Measurements from ENCODE around the gene RFNG. TPM values are rescaled to one million over a fixed set of nuclear protein-coding genes. Genes with fewer than 3 reads are reported as not detected.

The RFNG gene
- total and polyA plus RNA-seq, 2 of the 13 experiments (the other 11 are each of a cell fraction or from before 2014, with no cell fraction given), result 61.4 to 64.0 TPM

DNA sequence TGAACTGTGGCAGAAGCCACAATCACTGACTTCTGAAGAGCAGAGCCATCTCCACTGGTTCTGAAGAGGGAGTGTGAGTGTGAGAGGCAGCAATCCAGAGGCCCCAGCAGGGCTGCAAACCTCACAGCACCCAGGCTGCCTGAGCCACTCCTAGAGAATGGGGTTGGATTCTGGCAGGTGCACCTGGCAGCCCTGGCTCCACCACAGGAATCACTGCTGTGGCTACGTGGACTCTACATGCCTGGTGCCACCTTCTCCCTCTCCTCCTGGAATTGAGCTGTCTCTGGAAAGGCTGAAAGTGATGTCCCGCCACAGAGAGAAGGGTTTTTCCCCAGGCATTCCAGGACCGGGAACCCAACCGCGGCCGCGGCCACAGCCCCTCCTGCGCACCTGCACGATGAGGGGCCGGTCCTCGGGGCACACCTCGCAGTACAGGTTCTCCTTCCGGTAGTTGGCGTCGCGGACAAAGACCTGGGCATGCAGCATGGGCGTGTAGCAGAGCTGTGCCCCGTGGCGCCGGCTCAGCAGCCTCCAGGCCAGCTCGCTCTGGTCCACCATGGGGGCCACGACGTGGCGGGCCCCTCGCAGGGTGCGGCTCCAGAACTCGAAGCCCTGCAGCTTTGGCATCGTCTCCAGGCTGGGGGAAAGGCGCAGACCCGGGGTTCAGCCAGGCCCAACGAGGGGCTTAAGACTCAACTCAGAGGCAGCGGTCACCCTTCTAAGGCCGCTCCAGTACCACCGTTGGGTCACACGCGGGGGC lies 13.0 kb upstream of the RFNG start (continued):
- TF ChIP-seq ZSCAN9 (CRISPR knock-in tag; IDR thresholded peaks at IDR 0.05; ENCODE audit: borderline replicate concordance) (no peak), HMG20A (CRISPR knock-in tag; IDR thresholded peaks at IDR 0.05; ENCODE audit: borderline replicate concordance) (no peak), SRSF1 (optimal IDR thresholded peaks at IDR 0.05; ENCODE audit: low read depth, low read length) (no peak), ZNF761 (CRISPR knock-in tag; conservative IDR thresholded peaks at IDR 0.05) (0 out of 2 replicates have a peak, but pooled peaks have one; percentile 64), TGIF2 (CRISPR knock-in tag; IDR thresholded peaks at IDR 0.05) (no peak), HNRNPL (IDR thresholded peaks at IDR 0.05; ENCODE audit: low read depth, low read length) (peak; percentile 65; the same call in 1 of the 2 replicates), ZNF142 (CRISPR knock-in tag; IDR thresholded peaks at IDR 0.05) (no peak; the same call in 1 of the 2 replicates), ZMAT3 (CRISPR knock-in tag; conservative IDR thresholded peaks at IDR 0.05) (peak; percentile 91; the same call in 1 of the 2 replicates), HNF1A (IDR thresholded peaks at IDR 0.05; ENCODE audit: low read depth) (no peak), HNF1A (CRISPR knock-in tag; IDR thresholded peaks at IDR 0.05; ENCODE audit: borderline replicate concordance) (no peak), CHCHD3 (CRISPR knock-in tag; IDR thresholded peaks at IDR 0.05) (0 out of 2 replicates have a peak, but pooled peaks have one; percentile 85), ZNF274 (CRISPR knock-in tag; IDR thresholded peaks at IDR 0.05) (no peak), CENPT (CRISPR knock-in tag; IDR thresholded peaks at IDR 0.05; ENCODE audit: low read depth) (no peak), RBFOX2 (IDR thresholded peaks at IDR 0.05; ENCODE audit: low read depth, low read length) (peak; percentile 77), ZNF503 (CRISPR knock-in tag; IDR thresholded peaks at IDR 0.05) (no peak)
- TF ChIP-seq, protein P1, sequence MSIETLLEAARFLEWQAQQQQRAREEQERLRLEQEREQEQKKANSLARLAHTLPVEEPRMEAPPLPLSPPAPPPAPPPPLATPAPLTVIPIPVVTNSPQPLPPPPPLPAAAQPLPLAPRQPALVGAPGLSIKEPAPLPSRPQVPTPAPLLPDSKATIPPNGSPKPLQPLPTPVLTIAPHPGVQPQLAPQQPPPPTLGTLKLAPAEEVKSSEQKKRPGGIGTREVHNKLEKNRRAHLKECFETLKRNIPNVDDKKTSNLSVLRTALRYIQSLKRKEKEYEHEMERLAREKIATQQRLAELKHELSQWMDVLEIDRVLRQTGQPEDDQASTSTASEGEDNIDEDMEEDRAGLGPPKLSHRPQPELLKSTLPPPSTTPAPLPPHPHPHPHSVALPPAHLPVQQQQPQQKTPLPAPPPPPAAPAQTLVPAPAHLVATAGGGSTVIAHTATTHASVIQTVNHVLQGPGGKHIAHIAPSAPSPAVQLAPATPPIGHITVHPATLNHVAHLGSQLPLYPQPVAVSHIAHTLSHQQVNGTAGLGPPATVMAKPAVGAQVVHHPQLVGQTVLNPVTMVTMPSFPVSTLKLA (IDR thresholded peaks at IDR 0.05), result no peak
